Epithelial cell of esophagus (primary cell): ENCODE data around the gene TBC1D10A.

Experiments used
- DNase-seq: peaks from one replicate; pipeline ENCODE4 v3.0.0; 2010; ENCODE audit warnings: low read depth
- H3K4me3 ChIP-seq: 2 replicates; pipeline ENCODE4 v1.5.1; 2011; ENCODE audit warnings: mild to moderate bottlenecking, low read length, control low read depth
- CTCF ChIP-seq: IDR thresholded peaks from 2 replicates; pipeline ENCODE4 v1.5.1; 2011; ENCODE audit warnings: low read depth, mild to moderate bottlenecking, low read length, control low read depth, inconsistent platforms; ENCODE audit not compliant: insufficient read depth; ENCODE audit errors: missing control alignments

Gene TBC1D10A

GRCh38 chr22:30357650-30358215 is 31.0 kb upstream of the TBC1D10A start:
- DNase-seq = no peak
- peak overlapping the region; percentile 93 for H3K4me3 ChIP-seq
- TF ChIP-seq CTCF = no peak

- TF ChIP-seq CTCF = no peak
- peak overlapping the region; percentile 93 for H3K4me3 ChIP-seq
Observed at GRCh38 chr22:30357236-30357570, 30.5 kb upstream of the TBC1D10A start.

GRCh38 chr22:30356449-30357235 is 29.9 kb upstream of the TBC1D10A start, which contains the start of the genes CCDC157 and SF3A1:
CCDC157 (plus strand) TSS chr22:30357007; CDS start chr22:30366001, 8,994 bp downstream.
SF3A1 (minus strand) TSS chr22:30356894; CDS start chr22:30356792, 102 bp downstream.
- H3K4me3 ChIP-seq = peak within 1 kb of the TSS; percentile 93
- TF ChIP-seq CTCF = no peak
- DNase-seq = peak; percentile 93

More at GRCh38 chr22:30357236-30357570, 30.5 kb upstream of the TBC1D10A start:
- DNase-seq = no peak

GRCh38 chr22:30354644-30355043 is 27.9 kb upstream of the TBC1D10A start:
- H3K4me3 ChIP-seq = no peak overlapping the region
- peak; percentile 24 for DNase-seq
- no peak for TF ChIP-seq CTCF

GRCh38 chr22:30351226-30351625 is 24.5 kb upstream of the TBC1D10A start:
- no peak for DNase-seq
- H3K4me3 ChIP-seq = no peak overlapping the region
- TF ChIP-seq CTCF = no peak

- no peak for DNase-seq
- no peak overlapping the region for H3K4me3 ChIP-seq
- no peak for TF ChIP-seq CTCF
Observed at GRCh38 chr22:30348809-30349208, 22.1 kb upstream of the TBC1D10A start.
